DND-41 (cell line): ENCODE data around the gene KCNH2.

Source experiments
- ATAC-seq: fragments of 200-7000 bp; cut with Tn5 transposase; 3 replicates; pipeline ENCODE4 v1.9.1; 2021; ENCODE audit warnings: low read depth; ENCODE audit not compliant: insufficient read depth
- DNase-seq: peaks from one replicate; pipeline ENCODE4 v3.0.0-alpha.2; 2020
- H2AFZ ChIP-seq: 2 replicates; pipeline ENCODE4 v1.6.0; 2012; ENCODE audit warnings: low read depth, low read length
- H3K27ac ChIP-seq: 2 replicates; pipeline ENCODE4 v1.5.1; 2012; ENCODE audit warnings: low read length, inconsistent platforms
- H3K27me3 ChIP-seq: fragments of 200-600 bp; sonication (generic); 2 replicates; pipeline ENCODE4 v1.6.0; 2012; ENCODE audit warnings: low read length, mild to moderate bottlenecking, inconsistent platforms; ENCODE audit not compliant: insufficient read depth, poor library complexity
- H3K36me3 ChIP-seq: 2 replicates; pipeline ENCODE4 v1.5.1; 2012; ENCODE audit warnings: low read length, inconsistent platforms; ENCODE audit not compliant: insufficient read depth
- H3K4me1 ChIP-seq: 2 replicates; pipeline ENCODE4 v1.5.1; 2012; ENCODE audit warnings: mild to moderate bottlenecking, low read length; ENCODE audit not compliant: insufficient read depth
- H3K4me2 ChIP-seq: 2 replicates; pipeline ENCODE4 v1.6.0; 2012; ENCODE audit warnings: mild to moderate bottlenecking, moderate library complexity, low read length, inconsistent platforms; ENCODE audit not compliant: insufficient read depth
- H3K4me3 ChIP-seq, 2 experiments: fragments of 200-600 bp in 1 of 2; shearing (Covaris generic) in 1 of 2; 2 replicates each; pipeline ENCODE4 v1.5.1; 2012 to 2016; ENCODE audit warnings: inconsistent platforms in 2 of 2, low read length in 2 of 2, mild to moderate bottlenecking in 2 of 2, low read depth in 1 of 2, moderate library complexity in 1 of 2
- H3K79me2 ChIP-seq: 2 replicates; pipeline ENCODE4 v1.6.0; 2012; ENCODE audit warnings: low read length, inconsistent platforms; ENCODE audit not compliant: insufficient read depth
- H3K9ac ChIP-seq: 2 replicates; pipeline ENCODE4 v1.6.0; 2012; ENCODE audit warnings: low read depth, mild to moderate bottlenecking, inconsistent platforms, low read length, moderate library complexity
- H3K9me3 ChIP-seq: 2 replicates; pipeline ENCODE4 v1.5.1; 2012; ENCODE audit warnings: low read length, moderate library complexity, mild to moderate bottlenecking, inconsistent platforms; ENCODE audit not compliant: insufficient read depth, severe bottlenecking
- H4K20me1 ChIP-seq: 2 replicates; pipeline ENCODE4 v1.6.0; 2012; ENCODE audit warnings: low read length; ENCODE audit not compliant: insufficient read depth
- EZH2 ChIP-seq: IDR thresholded peaks from 3 replicates; pipeline ENCODE4 v1.6.1; 2012; ENCODE audit warnings: borderline replicate concordance, low read depth, mild to moderate bottlenecking, moderate library complexity, low read length, inconsistent platforms; ENCODE audit not compliant: severe bottlenecking
- TF ChIP-seq, protein P1 (sequence below): IDR thresholded peaks from 2 replicates; pipeline ENCODE4 v1.5.1; 2012; ENCODE audit warnings: borderline replicate concordance, low read length, moderate library complexity, mild to moderate bottlenecking; ENCODE audit not compliant: poor library complexity, severe bottlenecking; ENCODE audit errors: extremely low read depth

The KCNH2 gene

GRCh38 chr7:150953061-150953997, 24.8 kb downstream of the KCNH2 start:
- no peak overlapping the region for H3K9ac ChIP-seq
- H3K9me3 ChIP-seq = no peaks in the 10 kb centered on the region
- H3K36me3 ChIP-seq = no peaks in the 10 kb centered on the region
- H3K4me2 ChIP-seq = no peak overlapping the region
- no peaks in the 10 kb centered on the region for H3K79me2 ChIP-seq
- no peaks in the 10 kb centered on the region for H3K27me3 ChIP-seq
- TF ChIP-seq EZH2 = no peak
- TF ChIP-seq, protein P1, sequence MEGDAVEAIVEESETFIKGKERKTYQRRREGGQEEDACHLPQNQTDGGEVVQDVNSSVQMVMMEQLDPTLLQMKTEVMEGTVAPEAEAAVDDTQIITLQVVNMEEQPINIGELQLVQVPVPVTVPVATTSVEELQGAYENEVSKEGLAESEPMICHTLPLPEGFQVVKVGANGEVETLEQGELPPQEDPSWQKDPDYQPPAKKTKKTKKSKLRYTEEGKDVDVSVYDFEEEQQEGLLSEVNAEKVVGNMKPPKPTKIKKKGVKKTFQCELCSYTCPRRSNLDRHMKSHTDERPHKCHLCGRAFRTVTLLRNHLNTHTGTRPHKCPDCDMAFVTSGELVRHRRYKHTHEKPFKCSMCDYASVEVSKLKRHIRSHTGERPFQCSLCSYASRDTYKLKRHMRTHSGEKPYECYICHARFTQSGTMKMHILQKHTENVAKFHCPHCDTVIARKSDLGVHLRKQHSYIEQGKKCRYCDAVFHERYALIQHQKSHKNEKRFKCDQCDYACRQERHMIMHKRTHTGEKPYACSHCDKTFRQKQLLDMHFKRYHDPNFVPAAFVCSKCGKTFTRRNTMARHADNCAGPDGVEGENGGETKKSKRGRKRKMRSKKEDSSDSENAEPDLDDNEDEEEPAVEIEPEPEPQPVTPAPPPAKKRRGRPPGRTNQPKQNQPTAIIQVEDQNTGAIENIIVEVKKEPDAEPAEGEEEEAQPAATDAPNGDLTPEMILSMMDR = no peak
- no peak overlapping the region for H3K4me3 ChIP-seq
- H3K4me1 ChIP-seq = no peaks in the 10 kb centered on the region
- ATAC-seq (no peak), DNase-seq (no peak)
- no peak overlapping the region for H3K27ac ChIP-seq
- no peak overlapping the region for H2AFZ ChIP-seq
- no peaks in the 10 kb centered on the region for H4K20me1 ChIP-seq

DNA sequence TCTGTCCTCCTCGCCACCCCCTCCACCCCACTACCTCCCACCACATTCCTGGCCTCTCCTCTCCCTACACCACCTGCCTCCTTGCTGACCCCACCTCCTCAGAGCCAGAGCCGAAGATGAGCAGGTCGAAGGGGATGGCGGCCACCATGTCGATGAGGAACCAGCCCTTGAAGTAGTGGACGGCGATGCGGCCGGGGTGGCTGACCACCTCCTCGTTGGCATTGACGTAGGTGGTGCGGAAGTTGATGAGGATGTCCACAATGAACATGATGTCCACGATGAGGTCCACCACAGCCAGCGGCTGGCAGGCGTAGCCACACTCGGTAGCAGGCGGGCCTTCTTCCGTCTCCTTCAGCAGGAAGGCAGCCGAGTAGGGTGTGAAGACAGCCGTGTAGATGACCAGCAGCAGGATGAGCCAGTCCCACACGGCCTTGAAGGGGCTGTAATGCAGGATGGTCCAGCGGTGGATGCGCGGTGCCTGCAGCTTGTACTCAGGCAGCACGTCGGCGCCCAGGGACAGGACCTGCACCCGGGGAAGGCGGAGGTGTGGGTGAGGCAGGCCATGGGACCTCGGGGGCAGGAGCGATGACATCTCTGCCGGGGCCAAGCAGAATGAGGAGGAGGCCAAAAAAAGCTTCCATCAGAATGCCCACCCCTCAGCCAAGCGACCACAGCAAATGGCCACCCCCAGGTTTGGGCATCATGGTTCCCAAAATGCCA, 25.6 kb downstream of the KCNH2 start:
- H3K4me3 ChIP-seq = no peak overlapping the region
- TF ChIP-seq, protein P1 = no peak
- TF ChIP-seq EZH2 = no peak
- ATAC-seq = no peak
- H3K4me2 ChIP-seq = no peak overlapping the region
- no peaks in the 10 kb centered on the region for H4K20me1 ChIP-seq
- H3K79me2 ChIP-seq = no peaks in the 10 kb centered on the region
- no peaks in the 10 kb centered on the region for H3K4me1 ChIP-seq
- H2AFZ ChIP-seq = no peak overlapping the region
- no peak for DNase-seq
- no peaks in the 10 kb centered on the region for H3K9me3 ChIP-seq
- H3K27me3 ChIP-seq = no peaks in the 10 kb centered on the region
- H3K9ac ChIP-seq = no peak overlapping the region
- H3K36me3 ChIP-seq = no peaks in the 10 kb centered on the region
- H3K27ac ChIP-seq = no peak overlapping the region

DNA sequence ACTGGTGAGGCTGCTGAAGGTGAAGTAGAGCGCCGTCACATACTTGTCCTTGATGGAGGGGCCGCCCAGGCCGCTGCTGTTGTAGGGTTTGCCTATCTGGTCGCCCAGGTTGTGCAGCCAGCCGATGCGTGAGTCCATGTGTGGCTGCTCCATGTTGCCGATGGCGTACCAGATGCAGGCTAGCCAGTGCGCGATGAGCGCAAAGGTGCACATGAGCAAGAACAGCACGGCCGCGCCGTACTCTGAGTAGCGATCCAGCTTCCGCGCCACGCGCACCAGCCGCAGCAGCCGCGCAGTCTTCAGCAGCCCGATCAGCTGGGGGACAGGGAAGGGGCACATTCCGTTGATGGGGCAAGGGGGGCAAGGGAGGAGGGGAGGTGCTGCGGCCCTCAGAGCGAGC, 26.6 kb downstream of the KCNH2 start:
- ATAC-seq = no peak
- no peaks in the 10 kb centered on the region for H3K4me1 ChIP-seq
- no peaks in the 10 kb centered on the region for H3K79me2 ChIP-seq
- H3K36me3 ChIP-seq = no peaks in the 10 kb centered on the region
- no peak overlapping the region for H3K4me2 ChIP-seq
- TF ChIP-seq EZH2 = no peak
- TF ChIP-seq, protein P1 = no peak
- H3K9ac ChIP-seq = no peak overlapping the region
- no peak for DNase-seq
- no peaks in the 10 kb centered on the region for H3K9me3 ChIP-seq
- H3K27ac ChIP-seq = no peak overlapping the region
- H2AFZ ChIP-seq = no peak overlapping the region
- no peaks in the 10 kb centered on the region for H3K27me3 ChIP-seq
- no peak overlapping the region for H3K4me3 ChIP-seq
- no peaks in the 10 kb centered on the region for H4K20me1 ChIP-seq
